Osteoblast (primary cell): Measurements from ENCODE around the gene HES6. TPM values are rescaled to one million over a fixed set of nuclear protein-coding genes. Genes with fewer than 3 reads are reported as not detected.

ENCODE experiments used
- DNase-seq: peaks from one replicate; pipeline ENCODE4 v3.0.0; 2011; ENCODE audit warnings: low spot score, mixed read lengths; ENCODE audit not compliant: insufficient read length; ENCODE audit errors: missing footprints
- H2AFZ ChIP-seq: 2 replicates; pipeline ENCODE4 v1.6.0; 2011; ENCODE audit warnings: mild to moderate bottlenecking, low read length
- H3K27ac ChIP-seq: 2 replicates; pipeline ENCODE4 v1.5.1; 2011; ENCODE audit warnings: mild to moderate bottlenecking, low read depth, low read length, moderate library complexity
- H3K27me3 ChIP-seq: 2 replicates; pipeline ENCODE4 v1.6.0; 2012; ENCODE audit warnings: mild to moderate bottlenecking, control low read depth, inconsistent platforms, low read length, moderate library complexity; ENCODE audit not compliant: insufficient read depth
- H3K36me3 ChIP-seq: 2 replicates; pipeline ENCODE4 v1.5.1; 2011; ENCODE audit warnings: mild to moderate bottlenecking, low read length, control low read depth, moderate library complexity; ENCODE audit not compliant: insufficient read depth
- H3K4me1 ChIP-seq: 2 replicates; pipeline ENCODE4 v1.5.1; 2011; ENCODE audit warnings: mild to moderate bottlenecking, low read length, control low read depth, moderate library complexity; ENCODE audit not compliant: insufficient read depth
- H3K4me2 ChIP-seq: 2 replicates; pipeline ENCODE4 v1.6.0; 2011; ENCODE audit warnings: mild to moderate bottlenecking, low read length; ENCODE audit not compliant: insufficient read depth
- H3K4me3 ChIP-seq: fragments of 200-600 bp; sonication (generic); 3 replicates; pipeline ENCODE4 v1.5.1; 2012; ENCODE audit warnings: mild to moderate bottlenecking, low read length, inconsistent platforms; ENCODE audit not compliant: insufficient read depth
- H3K79me2 ChIP-seq: 2 replicates; pipeline ENCODE4 v1.6.0; 2012; ENCODE audit warnings: mild to moderate bottlenecking, low read length, control low read depth, inconsistent platforms; ENCODE audit not compliant: insufficient read depth
- H3K9me3 ChIP-seq: 2 replicates; pipeline ENCODE4 v1.5.1; 2011; ENCODE audit warnings: low read depth, low read length, control low read depth
- H4K20me1 ChIP-seq: 2 replicates; pipeline ENCODE4 v1.6.0; 2012; ENCODE audit warnings: mild to moderate bottlenecking, low read length, control low read depth; ENCODE audit not compliant: insufficient read depth
- CTCF ChIP-seq: IDR thresholded peaks from 2 replicates; pipeline ENCODE4 v1.5.1; 2011; ENCODE audit warnings: mild to moderate bottlenecking, low read depth, low read length, moderate library complexity; ENCODE audit errors: extremely low read depth
- total RNA-seq: library from RNA; depleted of rRNA; stranded (reverse); fragments of >200 nt; gene quantifications from 2 replicates; pipeline ENCODE4 v1.2.3, GENCODE V29; 2012

The HES6 gene
- total RNA-seq, 1 donor: 4.0 TPM

DNA sequence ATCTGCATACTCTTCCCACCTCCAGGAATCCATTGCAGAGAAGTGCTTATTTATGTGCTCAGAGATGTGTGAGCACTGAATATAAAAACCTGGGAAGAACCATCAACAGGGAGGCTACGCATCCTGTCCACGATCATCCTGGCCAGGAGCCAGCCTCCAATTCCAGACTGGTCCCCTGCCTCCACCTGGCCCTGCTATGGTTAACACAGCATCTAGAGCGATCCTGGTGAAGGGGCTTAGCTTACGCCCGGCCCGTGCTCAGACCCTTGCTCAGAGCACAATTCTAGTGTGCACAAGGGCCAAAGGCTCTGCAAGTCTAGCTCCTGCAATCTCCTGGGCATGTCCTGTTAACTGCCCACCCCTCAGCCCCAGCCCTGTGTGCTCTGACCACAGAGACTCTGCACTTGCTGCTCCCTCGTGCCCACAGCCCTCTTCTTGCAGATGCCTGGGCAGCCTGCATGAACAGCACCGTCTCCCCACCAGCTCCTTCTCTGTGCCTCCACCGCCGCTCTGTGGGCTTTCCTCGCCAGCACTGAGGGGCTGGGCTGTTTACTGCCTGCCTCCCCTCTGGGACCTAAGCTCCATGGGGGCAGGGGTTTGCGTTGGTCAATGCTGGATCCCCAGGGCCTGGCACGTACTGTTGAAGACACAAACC is 42.1 kb upstream of the HES6 start:
- Histone ChIP-seq H3K4me2 (no peak overlapping the region), H3K27ac (no peak overlapping the region), H2AFZ (no peak overlapping the region), H4K20me1 (peaks cover 8% of the 10 kb centered on the region), H3K4me1 (peaks cover 20% of the 10 kb centered on the region), H3K79me2 (peaks cover 25% of the 10 kb centered on the region), H3K4me3 (no peak overlapping the region), H3K36me3 (peaks cover 2% of the 10 kb centered on the region), H3K27me3 (no peaks in the 10 kb centered on the region), H3K9me3 (no peaks in the 10 kb centered on the region)
- peak; percentile 59 for DNase-seq
- no peak for TF ChIP-seq CTCF

- H3K9me3 ChIP-seq: no peaks in the 10 kb centered on the region
- TF ChIP-seq CTCF: no peak
- H3K4me2 ChIP-seq: no peak overlapping the region
- H2AFZ ChIP-seq: no peak overlapping the region
- H3K27ac ChIP-seq: no peak overlapping the region
- peaks cover 22% of the 10 kb centered on the region for H3K79me2 ChIP-seq
- H3K27me3 ChIP-seq: no peaks in the 10 kb centered on the region
- peak; percentile 2 for DNase-seq
- peaks cover 9% of the 10 kb centered on the region for H3K36me3 ChIP-seq
- peaks cover 8% of the 10 kb centered on the region for H4K20me1 ChIP-seq
- H3K4me3 ChIP-seq: no peak overlapping the region
- H3K4me1 ChIP-seq: peaks cover 3% of the 10 kb centered on the region
Measured at GRCh38 chr2:238280083-238280825, 40.4 kb upstream of the HES6 start.

GRCh38 chr2:238279324-238279682 is 39.5 kb upstream of the HES6 start:
- H4K20me1 ChIP-seq: peaks cover 8% of the 10 kb centered on the region
- DNase-seq: no peak
- TF ChIP-seq CTCF: no peak

DNA sequence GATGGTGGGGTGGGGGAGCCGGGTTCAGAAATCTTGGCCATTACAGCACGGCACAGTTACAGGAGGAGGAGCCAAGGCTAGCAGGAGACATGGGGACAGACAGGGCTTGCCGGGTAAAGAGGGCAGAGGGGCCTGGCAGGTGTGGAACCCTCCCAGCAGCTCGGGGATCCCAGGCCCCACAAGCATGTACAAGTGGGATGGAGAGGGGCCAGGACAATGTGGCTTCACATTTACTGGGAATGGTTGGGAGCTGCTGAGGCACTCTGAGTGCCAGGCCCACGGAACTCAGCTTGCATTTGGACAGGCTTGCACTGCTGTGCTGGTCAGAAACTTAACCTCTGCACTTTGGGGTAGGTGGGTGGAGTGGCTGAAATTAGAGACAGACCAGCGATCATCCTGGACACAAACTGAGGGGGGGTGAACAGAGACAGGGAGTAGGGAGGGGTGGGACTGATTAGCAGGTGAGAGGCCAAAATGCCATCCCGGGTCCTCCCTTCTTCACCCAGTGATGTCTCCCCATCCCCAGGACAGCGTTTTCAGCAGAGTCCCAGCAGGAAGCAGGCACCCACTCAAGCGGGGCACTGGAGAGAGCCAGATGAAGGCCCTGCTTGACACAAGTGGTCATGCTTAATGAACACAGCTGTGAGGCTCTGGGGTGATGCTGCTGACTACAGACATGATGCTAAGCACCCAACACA is 38.9 kb upstream of the HES6 start:
- Histone ChIP-seq H3K9me3 (no peaks in the 10 kb centered on the region), H2AFZ (no peak overlapping the region), H3K4me3 (no peak overlapping the region), H3K4me1 (no peaks in the 10 kb centered on the region), H3K36me3 (peaks cover 9% of the 10 kb centered on the region), H4K20me1 (peaks cover 8% of the 10 kb centered on the region), H3K27ac (no peak overlapping the region), H3K4me2 (no peak overlapping the region), H3K27me3 (no peaks in the 10 kb centered on the region), H3K79me2 (peaks cover 12% of the 10 kb centered on the region)
- TF ChIP-seq CTCF: no peak
- DNase-seq: peak; percentile 79

More at GRCh38 chr2:238279324-238279682, 39.5 kb upstream of the HES6 start:
- Histone ChIP-seq H3K79me2 (peaks cover 13% of the 10 kb centered on the region), H3K4me2 (no peak overlapping the region), H3K27me3 (no peaks in the 10 kb centered on the region), H3K9me3 (no peaks in the 10 kb centered on the region), H2AFZ (no peak overlapping the region), H3K27ac (no peak overlapping the region), H3K4me3 (no peak overlapping the region), H3K36me3 (peaks cover 9% of the 10 kb centered on the region), H3K4me1 (no peaks in the 10 kb centered on the region)
